HEK293 (cell line): ENCODE results near the gene STK39.

Experiments
- CTCF ChIA-PET: fragments of 350-600 bp; formaldehyde crosslinking; extraction: SDS; loops from one replicate; lab custom pipeline; 2021; ENCODE audit warnings: antibody characterized with exemption; lab: Yijun Ruan, JAX
- POLR2A ChIA-PET: fragments of 300-600 bp; formaldehyde crosslinking; extraction: SDS; loops from one replicate; lab custom pipeline; 2020; ENCODE audit warnings: antibody characterized with exemption, inconsistent platforms; lab: Yijun Ruan, JAX
- H3K27ac ChIP-seq: fragments of 200-500 bp; sonication (Bioruptor generic); 2 replicates; pipeline ENCODE4 v1.5.1; 2014; ENCODE audit warnings: low read depth, low read length, control low read depth, inconsistent platforms; ENCODE audit errors: extremely low read depth
- H3K36me3 ChIP-seq, 2 experiments: fragments of 200-500 bp in 1 of 2; sonication (Bioruptor generic) in 1 of 2; 1 replicate in 1 of 2; 2 replicates in 1 of 2; pipeline ENCODE4 v1.5.1; 2014 to 2017; ENCODE audit warnings: inconsistent platforms in 2 of 2, low read length in 2 of 2; ENCODE audit not compliant: control insufficient read depth in 2 of 2, insufficient read depth in 1 of 2
- H3K4me1 ChIP-seq: fragments of 200-500 bp; sonication (Bioruptor generic); 2 replicates; pipeline ENCODE4 v1.5.1; 2014; ENCODE audit warnings: mild to moderate bottlenecking, low read length, inconsistent platforms; ENCODE audit not compliant: control insufficient read depth, insufficient read depth
- H3K4me3 ChIP-seq: 2 replicates; pipeline ENCODE4 v1.5.1; 2011; ENCODE audit warnings: low read depth, mild to moderate bottlenecking, control low read depth, low read length, moderate library complexity
- H3K9me3 ChIP-seq: fragments of 200-500 bp; sonication (Bioruptor generic); 2 replicates; pipeline ENCODE4 v1.5.1; 2014; ENCODE audit warnings: low read depth, low read length, inconsistent platforms; ENCODE audit not compliant: control insufficient read depth, insufficient read depth
- BCL11A ChIP-seq: fragments of 450-650 bp; formaldehyde crosslinking; IDR thresholded peaks from 2 replicates; pipeline ENCODE4 v1.5.1; 2016; ENCODE audit warnings: low read depth, missing biosample characterization, missing genetic modification characterization
- GLIS1 ChIP-seq: fragments of 450-650 bp; formaldehyde crosslinking; IDR thresholded peaks from 2 replicates; pipeline ENCODE4 v1.5.1; 2016; ENCODE audit warnings: missing biosample characterization, missing genetic modification characterization
- OVOL3 ChIP-seq: fragments of 450-650 bp; formaldehyde crosslinking; IDR thresholded peaks from 2 replicates; pipeline ENCODE4 v1.5.1; 2016; ENCODE audit warnings: missing biosample characterization, missing genetic modification characterization
- PRDM1 ChIP-seq: fragments of 450-650 bp; formaldehyde crosslinking; IDR thresholded peaks from 2 replicates; pipeline ENCODE4; 2016; ENCODE audit warnings: missing biosample characterization, missing genetic modification characterization
- PRDM4 ChIP-seq: fragments of 450-650 bp; formaldehyde crosslinking; IDR thresholded peaks from 2 replicates; pipeline ENCODE4 v1.5.1; 2017; ENCODE audit warnings: missing biosample characterization, missing genetic modification characterization
- SP2 ChIP-seq: fragments of 450-650 bp; formaldehyde crosslinking; IDR thresholded peaks from 2 replicates; pipeline ENCODE4 v1.5.1; 2016; ENCODE audit warnings: missing biosample characterization, missing genetic modification characterization
- TCF7L2 ChIP-seq: IDR thresholded peaks from 2 replicates; pipeline ENCODE4 v1.6.1; 2011; ENCODE audit warnings: low read depth, mild to moderate bottlenecking, inconsistent platforms, low read length, moderate library complexity, borderline replicate concordance
- TSHZ1 ChIP-seq: fragments of 450-650 bp; formaldehyde crosslinking; IDR thresholded peaks from 2 replicates; pipeline ENCODE4 v1.5.1; 2016; ENCODE audit warnings: missing biosample characterization, missing genetic modification characterization, borderline replicate concordance
- ZBTB1 ChIP-seq: fragments of 450-650 bp; formaldehyde crosslinking; IDR thresholded peaks from 2 replicates; pipeline ENCODE4 v1.5.1; 2016; ENCODE audit warnings: missing biosample characterization, missing genetic modification characterization
- ZBTB17 ChIP-seq: fragments of 450-650 bp; formaldehyde crosslinking; IDR thresholded peaks from 2 replicates; pipeline ENCODE4 v1.5.1; 2016; ENCODE audit warnings: missing biosample characterization, missing genetic modification characterization
- ZBTB21 ChIP-seq: fragments of 450-650 bp; formaldehyde crosslinking; IDR thresholded peaks from 2 replicates; pipeline ENCODE4 v1.5.1; 2017; ENCODE audit warnings: missing biosample characterization, missing genetic modification characterization
- ZEB2 ChIP-seq: fragments of 450-650 bp; formaldehyde crosslinking; IDR thresholded peaks from 2 replicates; pipeline ENCODE4 v1.5.1; 2016; ENCODE audit warnings: missing biosample characterization, missing genetic modification characterization
- ZFP3 ChIP-seq: fragments of 450-650 bp; formaldehyde crosslinking; IDR thresholded peaks from 2 replicates; pipeline ENCODE4 v1.5.1; 2016; ENCODE audit warnings: low read depth, missing biosample characterization, missing genetic modification characterization
- ZFP37 ChIP-seq: fragments of 450-650 bp; formaldehyde crosslinking; IDR thresholded peaks from 2 replicates; pipeline ENCODE4 v1.5.1; 2016; ENCODE audit warnings: missing biosample characterization, missing genetic modification characterization
- ZNF112 ChIP-seq: fragments of 450-650 bp; formaldehyde crosslinking; IDR thresholded peaks from 2 replicates; pipeline ENCODE4 v1.5.0; 2017; ENCODE audit warnings: missing biosample characterization, missing genetic modification characterization
- ZNF140 ChIP-seq: fragments of 450-650 bp; formaldehyde crosslinking; IDR thresholded peaks from 2 replicates; pipeline ENCODE4 v1.5.1; 2016; ENCODE audit warnings: missing biosample characterization, missing genetic modification characterization
- ZNF157 ChIP-seq: fragments of 450-650 bp; formaldehyde crosslinking; IDR thresholded peaks from 2 replicates; pipeline ENCODE4 v1.5.1; 2016; ENCODE audit warnings: missing biosample characterization, missing genetic modification characterization
- ZNF16 ChIP-seq: fragments of 450-650 bp; formaldehyde crosslinking; IDR thresholded peaks from 2 replicates; pipeline ENCODE4 v1.5.1; 2016; ENCODE audit warnings: low read depth, missing biosample characterization, missing genetic modification characterization
- ZNF19 ChIP-seq: fragments of 450-650 bp; formaldehyde crosslinking; IDR thresholded peaks from 2 replicates; pipeline ENCODE4; 2016; ENCODE audit warnings: missing biosample characterization, missing genetic modification characterization, low read depth
- ZNF211 ChIP-seq: fragments of 450-650 bp; formaldehyde crosslinking; IDR thresholded peaks from 2 replicates; pipeline ENCODE4 v1.5.1; 2016; ENCODE audit warnings: low read depth, missing biosample characterization, missing genetic modification characterization
- ZNF23 ChIP-seq: fragments of 450-650 bp; formaldehyde crosslinking; IDR thresholded peaks from 2 replicates; pipeline ENCODE4 v1.5.1; 2016; ENCODE audit warnings: missing biosample characterization, missing genetic modification characterization, borderline replicate concordance
- ZNF292 ChIP-seq: fragments of 450-650 bp; formaldehyde crosslinking; IDR thresholded peaks from 2 replicates; pipeline ENCODE4 v1.5.1; 2016; ENCODE audit warnings: low read depth, missing biosample characterization, missing genetic modification characterization, borderline replicate concordance
- ZNF324 ChIP-seq: fragments of 450-650 bp; formaldehyde crosslinking; IDR thresholded peaks from 2 replicates; pipeline ENCODE4 v1.5.1; 2016; ENCODE audit warnings: missing biosample characterization, missing genetic modification characterization
- ZNF362 ChIP-seq: fragments of 450-650 bp; formaldehyde crosslinking; IDR thresholded peaks from 2 replicates; pipeline ENCODE4 v1.5.1; 2016; ENCODE audit warnings: missing biosample characterization, missing genetic modification characterization
- ZNF423 ChIP-seq: fragments of 450-650 bp; formaldehyde crosslinking; IDR thresholded peaks from 2 replicates; pipeline ENCODE4 v1.5.1; 2016; ENCODE audit warnings: missing biosample characterization, missing genetic modification characterization
- ZNF473 ChIP-seq: fragments of 450-650 bp; formaldehyde crosslinking; IDR thresholded peaks from 2 replicates; pipeline ENCODE4 v1.5.1; 2017; ENCODE audit warnings: missing biosample characterization, missing genetic modification characterization
- ZNF549 ChIP-seq: fragments of 450-650 bp; IDR thresholded peaks from 2 replicates; pipeline ENCODE4 v1.5.1; 2018; ENCODE audit warnings: missing biosample characterization, missing genetic modification characterization, mild to moderate bottlenecking, inconsistent platforms, moderate library complexity
- ZNF600 ChIP-seq: fragments of 450-650 bp; formaldehyde crosslinking; IDR thresholded peaks from 2 replicates; pipeline ENCODE4 v1.5.1; 2016; ENCODE audit warnings: missing biosample characterization, missing genetic modification characterization
- ZNF677 ChIP-seq: fragments of 450-650 bp; IDR thresholded peaks from 2 replicates; pipeline ENCODE4 v1.5.0; 2018; ENCODE audit warnings: missing biosample characterization, mild to moderate bottlenecking, missing genetic modification characterization, moderate library complexity
- ZNF76 ChIP-seq: fragments of 450-650 bp; formaldehyde crosslinking; IDR thresholded peaks from 2 replicates; pipeline ENCODE4; 2016; ENCODE audit warnings: low read depth, missing biosample characterization, missing genetic modification characterization, borderline replicate concordance
- ZNF830 ChIP-seq: fragments of 450-650 bp; IDR thresholded peaks from 2 replicates; pipeline ENCODE4 v1.5.0; 2018; ENCODE audit warnings: missing biosample characterization, missing genetic modification characterization, low read depth, mild to moderate bottlenecking, moderate library complexity
- ZNF837 ChIP-seq: fragments of 450-650 bp; formaldehyde crosslinking; IDR thresholded peaks from 2 replicates; pipeline ENCODE4 v1.5.1; 2016; ENCODE audit warnings: missing biosample characterization, missing genetic modification characterization

Gene STK39

GRCh38 chr2:168233726-168234406 lies 13.5 kb downstream of the STK39 start:
- H3K4me3 ChIP-seq: no peak overlapping the region
- 0 out of 2 replicates have a peak, but pooled peaks cover 2% of the 10 kb centered on the region for H3K9me3 ChIP-seq
- POLR2A ChIA-PET: no interaction called here
- TF ChIP-seq SP2 (tag by site-specific recombination) (no peak), ZNF473 (tag by site-specific recombination) (no peak), ZNF362 (tag by site-specific recombination) (no peak), ZNF423 (tag by site-specific recombination) (no peak), ZFP3 (no peak), ZNF211 (tag by site-specific recombination) (no peak), ZNF324 (tag by site-specific recombination) (no peak), ZNF830 (tag by site-specific recombination) (no peak), BCL11A (tag by site-specific recombination) (no peak), GLIS1 (tag by site-specific recombination) (no peak), ZBTB1 (no peak), ZNF157 (tag by site-specific recombination) (no peak), ZEB2 (tag by site-specific recombination) (no peak), ZNF549 (no peak), PRDM1 (tag by site-specific recombination) (no peak), ZNF140 (tag by site-specific recombination) (no peak), ZNF16 (no peak), ZNF837 (tag by site-specific recombination) (no peak), ZNF677 (tag by site-specific recombination) (no peak)
- peaks cover 0 to 3% of the 10 kb centered on the region in 2 experiments; a peak in 1 of 3 replicates for H3K36me3 ChIP-seq
- H3K4me1 ChIP-seq: no peaks in the 10 kb centered on the region
- CTCF ChIA-PET: no interaction called here
- no peak overlapping the region for H3K27ac ChIP-seq

- ChIA-PET POLR2A (no interaction called here), CTCF (no interaction called here)
- Histone ChIP-seq H3K27ac (no peak overlapping the region), H3K36me3 (peaks cover 0 to 3% of the 10 kb centered on the region in 2 experiments; a peak in 1 of 3 replicates), H3K4me1 (no peaks in the 10 kb centered on the region), H3K9me3 (0 out of 2 replicates have a peak, but pooled peaks cover 2% of the 10 kb centered on the region), H3K4me3 (no peak overlapping the region)
- TF ChIP-seq ZNF600 (tag by site-specific recombination) (no peak), ZNF76 (tag by site-specific recombination) (no peak), ZNF473 (tag by site-specific recombination) (no peak), ZNF112 (tag by site-specific recombination) (no peak), ZNF292 (tag by site-specific recombination) (no peak), PRDM4 (tag by site-specific recombination) (no peak), ZFP37 (tag by site-specific recombination) (no peak), ZBTB21 (tag by site-specific recombination) (no peak), ZNF23 (tag by site-specific recombination) (no peak), ZBTB17 (tag by site-specific recombination) (no peak), TCF7L2 (no peak), ZNF19 (tag by site-specific recombination) (no peak), OVOL3 (tag by site-specific recombination) (no peak), TSHZ1 (tag by site-specific recombination) (no peak)
These were observed 14.2 kb downstream of the STK39 start for GRCh38 chr2:168233166-168233565.
